T1000 (cell line): ENCODE data around the gene LAMA2.
"Not testable (repeated sequence)": the region's sequence is repeated elsewhere in the genome, so short reads cannot be mapped to it uniquely, and the experiment has no call there.

ENCODE experiments used
- DNase-seq: peaks from one replicate; lab custom pipeline; 2025; ENCODE audit warnings: mixed read lengths; lab: John Stamatoyannopoulos, UW

Gene LAMA2

GRCh38 chr6:129115471-129115870 lies 232.5 kb downstream of the LAMA2 start:
- DNase-seq = no peak

GRCh38 chr6:129117355-129117754 lies 234.4 kb downstream of the LAMA2 start:
- no peak for DNase-seq

GRCh38 chr6:129120856-129121638 lies 238.1 kb downstream of the LAMA2 start:
- no peak for DNase-seq

GRCh38 chr6:129124347-129124746 lies 241.4 kb downstream of the LAMA2 start:
- DNase-seq = no peak

- no peak for DNase-seq
These were observed 247.2 kb downstream of the LAMA2 start for GRCh38 chr6:129130106-129130505.

- no peak for DNase-seq
These were observed 248.2 kb downstream of the LAMA2 start for GRCh38 chr6:129130959-129131681.

- DNase-seq = no peak
These were observed 250.8 kb downstream of the LAMA2 start for GRCh38 chr6:129133770-129134192.

GRCh38 chr6:129134535-129134934 lies 251.6 kb downstream of the LAMA2 start:
- no peak for DNase-seq

GRCh38 chr6:129135451-129135850 lies 252.5 kb downstream of the LAMA2 start:
- no peak for DNase-seq

- no peak for DNase-seq
These were observed 253.8 kb downstream of the LAMA2 start for GRCh38 chr6:129136751-129137150.

GRCh38 chr6:129138739-129139405 lies 255.9 kb downstream of the LAMA2 start:
- no peak for DNase-seq

GRCh38 chr6:129140526-129140925 lies 257.6 kb downstream of the LAMA2 start:
- DNase-seq = no peak

GRCh38 chr6:129141499-129141898 lies 258.6 kb downstream of the LAMA2 start:
- DNase-seq = no peak

GRCh38 chr6:129146902-129147301 lies 264.0 kb downstream of the LAMA2 start:
- DNase-seq = no peak

GRCh38 chr6:129150507-129150906 lies 267.6 kb downstream of the LAMA2 start:
- no peak for DNase-seq

- no peak for DNase-seq
These were observed 270.3 kb downstream of the LAMA2 start for GRCh38 chr6:129153257-129153656.

- not testable (repeated sequence) for DNase-seq
These were observed 276.3 kb downstream of the LAMA2 start for GRCh38 chr6:129159242-129159641.

- no peak for DNase-seq
These were observed 279.7 kb downstream of the LAMA2 start for GRCh38 chr6:129162605-129163004.

- DNase-seq = no peak
These were observed 280.6 kb downstream of the LAMA2 start for GRCh38 chr6:129163551-129163950.

- DNase-seq = no peak
These were observed 281.1 kb downstream of the LAMA2 start for GRCh38 chr6:129164032-129164431.

GRCh38 chr6:129172279-129172995 lies 289.5 kb downstream of the LAMA2 start:
- not testable (repeated sequence) for DNase-seq

- no peak for DNase-seq
These were observed 292.1 kb downstream of the LAMA2 start for GRCh38 chr6:129175066-129175465.
